DOHH2 (cell line): ENCODE results near the gene WNT9B.

ENCODE experiments used
- EZH2phosphoT487 ChIP-seq: fragments of 200-600 bp; sonication (generic); IDR thresholded peaks from 2 replicates; pipeline ENCODE4 v1.6.1; 2017; ENCODE audit warnings: borderline replicate concordance, mild to moderate bottlenecking, antibody characterized with exemption, low read length, moderate library complexity, mixed read lengths
- TF ChIP-seq, protein P1 (sequence below): fragments of 200-600 bp; sonication (generic); IDR thresholded peaks from one replicate; pipeline ENCODE4 v1.5.1; 2014; ENCODE audit warnings: antibody characterized with exemption, mild to moderate bottlenecking, low read depth, low read length; ENCODE audit not compliant: poor library complexity, severe bottlenecking

DNA sequence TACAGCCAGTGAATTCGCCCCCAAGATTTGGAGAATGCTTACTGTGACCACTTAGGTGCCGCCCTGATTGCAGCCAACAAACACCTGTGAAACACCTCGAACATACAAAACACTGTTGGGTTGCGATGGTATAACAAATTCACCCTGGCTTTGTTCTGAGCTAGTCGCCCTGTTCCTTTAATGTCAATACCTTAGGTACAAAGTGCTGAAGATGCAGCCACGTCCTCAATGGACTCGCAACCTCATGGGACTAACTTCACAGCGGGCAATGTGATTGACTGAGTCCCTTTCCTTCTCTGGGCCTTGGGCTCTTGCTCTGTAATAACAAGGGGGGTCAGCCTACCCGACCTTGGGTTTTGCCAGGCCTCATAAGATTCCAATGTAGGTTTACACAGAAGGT, 42.6 kb downstream of the WNT9B start:
- TF ChIP-seq, protein P1, sequence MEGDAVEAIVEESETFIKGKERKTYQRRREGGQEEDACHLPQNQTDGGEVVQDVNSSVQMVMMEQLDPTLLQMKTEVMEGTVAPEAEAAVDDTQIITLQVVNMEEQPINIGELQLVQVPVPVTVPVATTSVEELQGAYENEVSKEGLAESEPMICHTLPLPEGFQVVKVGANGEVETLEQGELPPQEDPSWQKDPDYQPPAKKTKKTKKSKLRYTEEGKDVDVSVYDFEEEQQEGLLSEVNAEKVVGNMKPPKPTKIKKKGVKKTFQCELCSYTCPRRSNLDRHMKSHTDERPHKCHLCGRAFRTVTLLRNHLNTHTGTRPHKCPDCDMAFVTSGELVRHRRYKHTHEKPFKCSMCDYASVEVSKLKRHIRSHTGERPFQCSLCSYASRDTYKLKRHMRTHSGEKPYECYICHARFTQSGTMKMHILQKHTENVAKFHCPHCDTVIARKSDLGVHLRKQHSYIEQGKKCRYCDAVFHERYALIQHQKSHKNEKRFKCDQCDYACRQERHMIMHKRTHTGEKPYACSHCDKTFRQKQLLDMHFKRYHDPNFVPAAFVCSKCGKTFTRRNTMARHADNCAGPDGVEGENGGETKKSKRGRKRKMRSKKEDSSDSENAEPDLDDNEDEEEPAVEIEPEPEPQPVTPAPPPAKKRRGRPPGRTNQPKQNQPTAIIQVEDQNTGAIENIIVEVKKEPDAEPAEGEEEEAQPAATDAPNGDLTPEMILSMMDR = no peak
- TF ChIP-seq EZH2phosphoT487 = no peak
